K562 (cell line): ENCODE measurements around the gene LRRC71. TPM values are rescaled to one million over a fixed set of nuclear protein-coding genes. Genes with fewer than 3 reads are reported as not detected.
A peak's percentile ranks its signal among the peaks of the same experiment; 100 is the strongest.

Source experiments
- ATAC-seq: fragments of 200-7000 bp; cut with Tn5 transposase; 3 replicates; pipeline ENCODE4 v1.9.1; 2020; ENCODE audit warnings: moderate library complexity
- BruUV-seq: library from RNA; stranded (reverse); fragments of 400-500 nt; replicated peaks from 2 replicates; lab custom pipeline; 2021; lab: Mats Ljungman, UMichigan
- CTCF ChIA-PET: fragments of 300-600 bp; formaldehyde crosslinking; extraction: SDS; loops from one replicate; lab custom pipeline; 2021; ENCODE audit warnings: low intra/inter-chr PET ratio; lab: Yijun Ruan, JAX
- POLR2A ChIA-PET: fragments of 300-600, 350-650 bp; sonication (Branson Sonifier 250); formaldehyde crosslinking; extraction: SDS; loops from one replicate; lab custom pipeline; 2021; ENCODE audit warnings: antibody characterized with exemption, inconsistent platforms; lab: Yijun Ruan, JAX
- DNase-seq, 4 experiments: peaks; one replicate each; pipeline versions ENCODE4 v3.0.0 to v3.0.0-alpha.2; 2011 to 2018; ENCODE audit warnings: low spot score in 3 of 4, mixed read lengths in 3 of 4; ENCODE audit errors: extremely low read depth in 1 of 4
- FAIRE-seq: peaks from 2 replicates; lab custom pipeline; 2011; peaks lifted over from hg19 to GRCh38; lab: Jason Lieb, UNC
- H2AFZ ChIP-seq: 2 replicates; pipeline ENCODE4 v1.6.0; 2011; ENCODE audit warnings: low read depth, low read length, control low read depth, inconsistent platforms
- H3K27ac ChIP-seq: fragments of 200-600 bp; 3 replicates; pipeline ENCODE4 v1.8.0; 2011; ENCODE audit warnings: low read depth, mild to moderate bottlenecking, control low read depth, inconsistent platforms, low read length, moderate library complexity, mixed read lengths; ENCODE audit errors: extremely low read depth
- H3K27me3 ChIP-seq, 2 experiments: fragments of 300-600 bp in 1 of 2; 2 replicates in 1 of 2; 3 replicates in 1 of 2; pipeline versions ENCODE4 v1.6.0 to v1.8.0; 2011; ENCODE audit warnings: inconsistent platforms in 2 of 2, low read length in 2 of 2, mild to moderate bottlenecking in 1 of 2, mixed read lengths in 1 of 2, moderate library complexity in 1 of 2; ENCODE audit not compliant: control insufficient read depth in 2 of 2, insufficient read depth in 2 of 2
- H3K36me3 ChIP-seq: fragments of 300-600 bp; 3 replicates; pipeline ENCODE4 v1.8.0; 2011; ENCODE audit warnings: mild to moderate bottlenecking, low read length, inconsistent platforms; ENCODE audit not compliant: control insufficient read depth, insufficient read depth
- H3K4me1 ChIP-seq, 2 experiments: fragments of 200-600 bp in 1 of 2; replicated peaks in 1 of 2; 2 replicates in 1 of 2; 3 replicates in 1 of 2; pipeline versions ENCODE4 v1.5.1 to v1.8.0; 2011; ENCODE audit warnings: inconsistent platforms in 2 of 2, low read length in 2 of 2, mild to moderate bottlenecking in 1 of 2, mixed read lengths in 1 of 2, moderate library complexity in 1 of 2; ENCODE audit not compliant: control insufficient read depth in 2 of 2, insufficient read depth in 2 of 2
- H3K4me2 ChIP-seq: 2 replicates; pipeline ENCODE4 v1.6.1; 2011; ENCODE audit warnings: low read length, control low read depth, inconsistent platforms, mixed read lengths; ENCODE audit not compliant: insufficient read depth
- H3K4me3 ChIP-seq: fragments of 200-600 bp; sonication (generic), shearing (Covaris generic); 2 replicates; pipeline ENCODE4 v1.5.1; 2016; ENCODE audit warnings: control low read depth, inconsistent platforms
- H3K79me2 ChIP-seq: fragments of 200-600 bp; 3 replicates; pipeline ENCODE4 v1.8.0; 2011; ENCODE audit warnings: low read length, inconsistent platforms; ENCODE audit not compliant: control insufficient read depth, insufficient read depth
- H3K9ac ChIP-seq, 2 experiments: 2 replicates each; pipeline versions ENCODE4 v1.6.0 to v1.6.1; 2011; ENCODE audit warnings: low read depth in 2 of 2, low read length in 2 of 2, control low read depth in 1 of 2, inconsistent platforms in 1 of 2, mild to moderate bottlenecking in 1 of 2, mixed read lengths in 1 of 2; ENCODE audit not compliant: insufficient read depth in 1 of 2
- H3K9me1 ChIP-seq: one replicate; pipeline ENCODE4 v1.6.0; 2011; ENCODE audit warnings: inconsistent platforms, mild to moderate bottlenecking, low read length, moderate library complexity; ENCODE audit not compliant: control insufficient read depth, insufficient read depth
- H3K9me3 ChIP-seq: replicated peaks from 2 replicates; pipeline ENCODE4 v1.5.1; 2011; ENCODE audit warnings: low read depth, low read length, inconsistent platforms; ENCODE audit not compliant: control insufficient read depth, insufficient read depth
- H4K20me1 ChIP-seq: replicated peaks from 2 replicates; pipeline ENCODE4 v1.6.1; 2011; ENCODE audit warnings: low read length, inconsistent platforms, mixed read lengths; ENCODE audit not compliant: control insufficient read depth, insufficient read depth
- EP300 ChIP-seq: IDR thresholded peaks from 2 replicates; pipeline ENCODE4 v1.6.1; 2012; ENCODE audit warnings: low read length, improper control_type of control experiment
- HMGXB4 ChIP-seq: sonication (generic); formaldehyde crosslinking; IDR thresholded peaks from 2 replicates; pipeline ENCODE4 v1.8.1; 2023; ENCODE audit warnings: mild to moderate bottlenecking, missing genetic modification reagents
- TBP ChIP-seq: optimal IDR thresholded peaks from 2 replicates; pipeline ENCODE3; 2011; ENCODE audit warnings: low read depth, low read length, improper control_type of control experiment
- TCF3 ChIP-seq: sonication (generic); formaldehyde crosslinking; IDR thresholded peaks from 2 replicates; pipeline ENCODE4 v1.4.0; 2020; ENCODE audit warnings: mild to moderate bottlenecking, missing genetic modification reagents
- THRA ChIP-seq: fragments of 450-650 bp; IDR thresholded peaks from 2 replicates; pipeline ENCODE4 v1.6.1; 2017; ENCODE audit warnings: mild to moderate bottlenecking, moderate library complexity
- TOE1 ChIP-seq, 2 experiments: fragments of 450-650 bp in 1 of 2; sonication (generic) in 1 of 2; formaldehyde crosslinking in 1 of 2; IDR thresholded peaks; 2 replicates each; pipeline versions ENCODE4 v1.7.1 to v1.8.0; 2016 to 2022; ENCODE audit warnings: borderline replicate concordance in 2 of 2, mild to moderate bottlenecking in 2 of 2, antibody characterized with exemption in 1 of 2, inconsistent platforms in 1 of 2, low read depth in 1 of 2, missing genetic modification reagents in 1 of 2, moderate library complexity in 1 of 2
- ZKSCAN3 ChIP-seq: fragments of 250-450 bp; sonication (Bioruptor Pico); IDR thresholded peaks from 2 replicates; pipeline ENCODE4 v1.4.0; 2020
- ZNF140 ChIP-seq: fragments of 250-450 bp; sonication (Bioruptor Pico); IDR thresholded peaks from 2 replicates; pipeline ENCODE4 v1.8.0; 2021; ENCODE audit warnings: moderate library complexity, mild to moderate bottlenecking, inconsistent platforms
- ZNF384 ChIP-seq: IDR thresholded peaks from 2 replicates; pipeline ENCODE4 v1.6.1; 2012; ENCODE audit warnings: low read depth, low read length, improper control_type of control experiment
- ZNF79 ChIP-seq: fragments of 250-450 bp; sonication (Bioruptor Pico); IDR thresholded peaks from 2 replicates; pipeline ENCODE4 v1.4.0; 2020; ENCODE audit warnings: low read depth, mild to moderate bottlenecking, moderate library complexity
- WGBS: fragments of 100-300 bp; shearing (Covaris generic); methylation state at CpG from one replicate; pipeline ENCODE4 v1.1.6; 2016; ENCODE audit warnings: low coverage, mixed read lengths; ENCODE audit not compliant: insufficient coverage; ENCODE audit errors: missing lambda C conversion rate; 5-methylcytosine and 5-hydroxymethylcytosine counted together
- in situ Hi-C: fragments of 300-500 bp; cut with MboI; formaldehyde crosslinking; loops from 4 replicates; pipeline ENCODE4 v1.15.0; 2018; ENCODE audit warnings: inconsistent platforms, mixed read lengths
- intact Hi-C: fragments of 100-400 bp; cut with micrococcal nuclease; formaldehyde crosslinking; loops from 2 replicates; pipeline ENCODE4 v1.14.2; 2022
- polyA plus RNA-seq, 8 experiments: library from polyadenylated mRNA; depleted of rRNA in 4 of 8; stranded (reverse) in 5 of 8; unstranded in 3 of 8; fragments of >200 nt; fragmentation: Nextera tagmentation in 2 of 8; fragmentation: Illumina TruSeq in 1 of 8; extraction: Ambion mirVana in 2 of 8; extraction: Trizol in 1 of 8; gene quantifications; 2 replicates each; pipeline versions ENCODE4 v1.2.1 to v1.2.3, GENCODE V29; 2011 to 2014; ENCODE audit warnings: inconsistent platforms in 1 of 8, missing spikeins in 1 of 8
- total RNA-seq, 7 experiments: library from RNA; depleted of rRNA in 6 of 7; stranded (reverse); fragments of >200 nt in 6 of 7; fragmentation: Illumina TruSeq in 2 of 7; extraction: Trizol in 2 of 7; gene quantifications; 2 replicates each; pipeline versions ENCODE4 v1.2.1 to v1.2.3, GENCODE V29; 2011 to 2021; ENCODE audit warnings: low replicate concordance in 1 of 7

The LRRC71 gene
- total and polyA plus RNA-seq, 9 of the 15 experiments (the other 6 are each of a cell fraction or from before 2014, with no cell fraction given) = 0.06 to 1.2 (median 0.51) TPM; not detected in 1

- Histone ChIP-seq H3K4me1 (peaks cover 15 to 60% of the 10 kb centered on the region in 2 experiments), H3K27me3 (no peaks in the 10 kb centered on the region), H3K4me3 (no peak overlapping the region), H3K4me2 (no peak overlapping the region), H3K9ac (no peak overlapping the region), H3K27ac (no peak overlapping the region), H3K9me1 (peaks cover 4% of the 10 kb centered on the region), H2AFZ (no peak overlapping the region), H4K20me1 (no peaks in the 10 kb centered on the region), H3K79me2 (no peaks in the 10 kb centered on the region), H3K36me3 (no peaks in the 10 kb centered on the region), H3K9me3 (no peaks in the 10 kb centered on the region)
- CTCF ChIA-PET = no interaction called here
- POLR2A ChIA-PET = interaction anchor here (0.6 kb wide), 1 partner anchor 281 kb away, joined by 3 read pairs; no protein-coding TSS in a partner anchor
- FAIRE-seq = peak; percentile 54
- in situ Hi-C loops (no loop called here), intact Hi-C loops (no loop called here)
- BruUV-seq = no TSS peak
- 22% methylated on average over 4 of the region's 4 CpGs for WGBS
- DNase-seq = no peak
- no peak for ATAC-seq
- TF ChIP-seq ZNF140 (CRISPR knock-in tag) (no peak), HMGXB4 (CRISPR knock-in tag) (no peak), TOE1 (IDR thresholded peaks at IDR 0.05; ENCODE audit: borderline replicate concordance) (no peak), TOE1 (CRISPR knock-in tag; IDR thresholded peaks at IDR 0.05; ENCODE audit: borderline replicate concordance, low read depth) (no peak), ZNF384 (no peak), TBP (no peak), THRA (no peak), ZKSCAN3 (CRISPR knock-in tag) (no peak), ZNF79 (CRISPR knock-in tag) (no peak), EP300 (no peak), TCF3 (CRISPR knock-in tag) (no peak)
Measured at GRCh38 chr1:156905651-156906050, 14.8 kb upstream of the LRRC71 start.
